Ishikawa (cell line): ENCODE measurements around the gene ARHGAP9.

Source experiments
- EP300 ChIP-seq: IDR thresholded peaks from 2 replicates; pipeline ENCODE4 v1.6.1; 2012; ENCODE audit warnings: borderline replicate concordance
- TEAD4 ChIP-seq: IDR thresholded peaks from 2 replicates; pipeline ENCODE4 v1.6.1; 2012

GRCh38 chr12:57513266-57513665 lies 33.6 kb upstream of the ARHGAP9 start:
- TF ChIP-seq TEAD4 (no peak), EP300 (no peak)
